BE2C (cell line): ENCODE results near the gene NFE2. TPM values are rescaled to one million over a fixed set of nuclear protein-coding genes. Genes with fewer than 3 reads are reported as not detected.

Experiments used
- DNase-seq: peaks from one replicate; pipeline ENCODE4 v3.0.0-alpha.2; 2020
- H3K27me3 ChIP-seq: fragments of 250-450 bp; sonication (Bioruptor Pico); 2 replicates; pipeline ENCODE4 v1.5.1; 2020; ENCODE audit warnings: mild to moderate bottlenecking
- H3K36me3 ChIP-seq: fragments of 250-450 bp; sonication (Bioruptor Pico); 2 replicates; pipeline ENCODE4 v1.5.1; 2020; ENCODE audit warnings: mild to moderate bottlenecking
- H3K4me1 ChIP-seq: fragments of 250-450 bp; sonication (Bioruptor Pico); 2 replicates; pipeline ENCODE4 v1.5.1; 2020
- H3K4me3 ChIP-seq: 2 replicates; pipeline ENCODE4 v1.5.1; 2011; ENCODE audit warnings: low read depth, low read length
- H3K9me3 ChIP-seq: fragments of 250-450 bp; sonication (Bioruptor Pico); 2 replicates; pipeline ENCODE4 v1.5.1; 2020
- polyA plus RNA-seq: library from polyadenylated mRNA; unstranded; fragments of >200 nt; gene quantifications from one replicate; pipeline ENCODE4 v1.2.1, GENCODE V29; 2012; ENCODE audit warnings: low read depth, missing spikeins; ENCODE audit not compliant: insufficient read length, insufficient read depth
- TF ChIP-seq, protein P1 (sequence below): IDR thresholded peaks from 2 replicates; pipeline ENCODE4 v1.5.1; 2012; ENCODE audit warnings: mild to moderate bottlenecking, low read depth, low read length

The NFE2 gene
- 0.97 TPM for polyA plus RNA-seq

GRCh38 chr12:54300732-54301427 is at the start of gene NFE2:
TSS of gene NFE2 (minus strand) at chr12:54301015. CDS start at chr12:54295248, 5,767 bp downstream.
- TF ChIP-seq, protein P1, sequence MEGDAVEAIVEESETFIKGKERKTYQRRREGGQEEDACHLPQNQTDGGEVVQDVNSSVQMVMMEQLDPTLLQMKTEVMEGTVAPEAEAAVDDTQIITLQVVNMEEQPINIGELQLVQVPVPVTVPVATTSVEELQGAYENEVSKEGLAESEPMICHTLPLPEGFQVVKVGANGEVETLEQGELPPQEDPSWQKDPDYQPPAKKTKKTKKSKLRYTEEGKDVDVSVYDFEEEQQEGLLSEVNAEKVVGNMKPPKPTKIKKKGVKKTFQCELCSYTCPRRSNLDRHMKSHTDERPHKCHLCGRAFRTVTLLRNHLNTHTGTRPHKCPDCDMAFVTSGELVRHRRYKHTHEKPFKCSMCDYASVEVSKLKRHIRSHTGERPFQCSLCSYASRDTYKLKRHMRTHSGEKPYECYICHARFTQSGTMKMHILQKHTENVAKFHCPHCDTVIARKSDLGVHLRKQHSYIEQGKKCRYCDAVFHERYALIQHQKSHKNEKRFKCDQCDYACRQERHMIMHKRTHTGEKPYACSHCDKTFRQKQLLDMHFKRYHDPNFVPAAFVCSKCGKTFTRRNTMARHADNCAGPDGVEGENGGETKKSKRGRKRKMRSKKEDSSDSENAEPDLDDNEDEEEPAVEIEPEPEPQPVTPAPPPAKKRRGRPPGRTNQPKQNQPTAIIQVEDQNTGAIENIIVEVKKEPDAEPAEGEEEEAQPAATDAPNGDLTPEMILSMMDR: no peak
- H3K27me3 ChIP-seq: no peaks in the 10 kb centered on the region
- DNase-seq: peak; percentile 71
- peaks cover 11% of the 10 kb centered on the region for H3K4me1 ChIP-seq
- H3K36me3 ChIP-seq: no peaks in the 10 kb centered on the region
- H3K9me3 ChIP-seq: no peaks in the 10 kb centered on the region
- peak within 1 kb of the TSS; percentile 36 for H3K4me3 ChIP-seq

DNA sequence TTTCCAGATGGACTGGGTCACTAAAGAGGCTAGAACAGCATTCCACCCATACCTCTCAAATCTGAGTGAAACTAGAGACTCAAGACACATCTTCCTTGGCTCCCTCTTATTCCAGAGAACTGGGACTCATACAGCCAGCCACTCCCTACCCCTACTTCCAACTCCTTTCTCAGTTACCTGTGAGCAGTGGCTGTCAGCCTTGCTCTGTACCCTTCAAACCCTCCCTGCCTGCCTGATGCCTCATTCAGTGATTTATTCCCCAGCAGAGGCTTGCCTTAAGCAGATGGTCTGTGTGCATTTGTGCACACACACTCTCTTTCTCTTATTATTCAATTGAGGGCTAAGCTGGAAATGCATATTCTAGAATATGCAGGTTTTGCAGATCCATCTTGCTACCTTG is 48.9 kb upstream of the NFE2 start:
- no peaks in the 10 kb centered on the region for H3K9me3 ChIP-seq
- no peak for DNase-seq
- no peaks in the 10 kb centered on the region for H3K27me3 ChIP-seq
- H3K4me3 ChIP-seq: no peak overlapping the region
- H3K4me1 ChIP-seq: peaks cover 13% of the 10 kb centered on the region
- TF ChIP-seq, protein P1: no peak
- peaks cover 29% of the 10 kb centered on the region for H3K36me3 ChIP-seq

- Histone ChIP-seq H3K27me3 (no peaks in the 10 kb centered on the region), H3K4me3 (no peak overlapping the region), H3K9me3 (no peaks in the 10 kb centered on the region), H3K36me3 (peaks cover 36% of the 10 kb centered on the region), H3K4me1 (peaks cover 13% of the 10 kb centered on the region)
- TF ChIP-seq, protein P1: no peak
- no peak for DNase-seq
These were observed 48.2 kb upstream of the NFE2 start for GRCh38 chr12:54349036-54349435.

DNA sequence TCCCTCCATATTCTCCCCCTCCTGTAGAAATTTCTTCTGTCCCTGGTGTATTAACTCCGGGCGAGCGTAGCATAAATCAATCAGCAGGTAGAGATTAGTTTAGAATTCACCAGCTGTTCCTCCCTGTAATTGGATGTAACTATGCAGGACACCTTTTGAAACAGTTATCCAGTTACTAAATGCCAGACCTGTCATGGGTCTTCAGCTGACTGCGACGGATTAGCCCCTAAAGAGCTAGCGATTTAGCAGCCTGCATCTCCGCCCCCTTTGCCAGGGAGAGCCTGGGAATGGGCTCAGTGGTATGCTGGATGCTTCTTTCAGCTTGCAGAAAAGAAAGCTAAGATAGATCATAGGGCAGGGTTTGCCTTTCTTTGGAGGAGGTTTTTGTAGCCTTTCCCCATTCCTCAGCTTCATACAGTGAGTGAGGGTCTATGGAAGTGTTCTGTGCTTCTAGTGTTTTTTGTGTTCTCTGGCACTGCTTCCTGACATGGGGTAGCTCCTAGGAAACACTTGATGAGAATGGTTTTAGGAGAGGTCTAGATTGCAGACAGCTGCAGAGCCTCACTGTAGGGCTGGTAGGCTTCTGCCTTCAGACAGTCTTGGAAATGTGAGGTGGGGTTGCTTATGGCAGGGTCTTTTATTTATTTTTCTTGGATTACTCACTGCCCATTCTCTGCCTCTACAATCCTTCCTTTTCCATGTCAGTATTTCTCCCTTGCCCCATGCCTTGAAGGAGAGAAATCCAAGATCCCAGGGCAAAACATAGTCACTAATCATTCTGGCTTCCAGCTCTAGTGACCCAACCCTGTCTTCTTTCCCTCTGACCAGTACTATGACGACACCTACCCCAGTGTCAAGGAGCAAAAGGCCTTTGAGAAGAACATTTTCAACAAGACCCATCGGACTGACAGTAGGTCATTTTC is 40.8 kb upstream of the NFE2 start:
- H3K27me3 ChIP-seq: no peaks in the 10 kb centered on the region
- TF ChIP-seq, protein P1: no peak
- DNase-seq: no peak
- H3K36me3 ChIP-seq: peaks cover 55% of the 10 kb centered on the region
- peaks cover 8% of the 10 kb centered on the region; the same call in 1 of the 2 replicates for H3K4me1 ChIP-seq
- H3K9me3 ChIP-seq: no peaks in the 10 kb centered on the region
- H3K4me3 ChIP-seq: no peak overlapping the region

DNA sequence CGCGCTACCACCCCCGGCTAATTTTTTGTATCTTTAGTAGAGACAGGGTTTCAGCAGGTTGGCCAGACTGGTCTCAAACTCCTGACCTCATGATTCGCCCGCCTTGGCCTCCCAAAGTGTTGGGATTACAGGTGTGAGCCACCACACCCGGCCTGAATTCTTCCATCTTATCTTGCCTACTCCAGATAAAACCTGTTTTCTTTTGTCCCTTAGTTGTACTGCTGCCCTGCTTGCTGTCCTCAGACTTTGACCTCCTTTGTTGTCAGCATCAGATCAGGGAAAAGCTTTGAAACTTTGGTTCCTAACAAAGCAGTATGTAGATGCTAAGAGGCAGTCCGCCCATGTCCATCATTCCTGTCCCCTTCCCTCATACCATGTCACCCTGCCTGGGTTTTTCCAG is 40.0 kb upstream of the NFE2 start:
- H3K36me3 ChIP-seq: peaks cover 51% of the 10 kb centered on the region
- no peak overlapping the region for H3K4me3 ChIP-seq
- peaks cover 8% of the 10 kb centered on the region; the same call in 1 of the 2 replicates for H3K4me1 ChIP-seq
- no peaks in the 10 kb centered on the region for H3K27me3 ChIP-seq
- DNase-seq: no peak
- no peaks in the 10 kb centered on the region for H3K9me3 ChIP-seq
- TF ChIP-seq, protein P1: no peak
